ENCODE results near the gene PGBD2.
"Not testable (repeated sequence)": the region's sequence is repeated elsewhere in the genome, so short reads cannot be mapped to it uniquely, and the experiment has no call there.

GRCh38 chr1:248945000-248945423, 39.0 kb downstream of the PGBD2 start:
- TF ChIP-seq CTCF (IDR thresholded peaks at IDR 0.05; ENCODE audit: insufficient read depth, low read length); POLR2AphosphoS5 (IDR thresholded peaks at IDR 0.05; ENCODE audit: low read depth); REST (IDR thresholded peaks at IDR 0.05; ENCODE audit: insufficient replicate concordance, low read depth); GABPA (IDR thresholded peaks at IDR 0.05; ENCODE audit: low read depth); SPI1 (IDR thresholded peaks at IDR 0.05; ENCODE audit: borderline replicate concordance, low read depth): not testable (repeated sequence)

All from HL-60 (cell line).